ENCODE results near the gene SHC2.

The SHC2 gene

GRCh38 chr19:506404-507285 is 45.8 kb upstream of the SHC2 start (continued):
- TF ChIP-seq KLF7 (tag by site-specific recombination; IDR thresholded peaks at IDR 0.05; ENCODE audit: borderline replicate concordance) (no peak), ZNF449 (tag by site-specific recombination; IDR thresholded peaks at IDR 0.05) (0 out of 2 replicates have a peak, but pooled peaks have one; percentile 18), ZNF175 (tag by site-specific recombination; IDR thresholded peaks at IDR 0.05) (no peak)

GRCh38 chr19:504616-505015 is 43.8 kb upstream of the SHC2 start:
- CTCF ChIA-PET = interaction anchor here (0.6 to 1.7 kb wide), 3 partner anchors 9 to 51 kb away, joined by 3 to 8 read pairs (median 4); partner anchors contain the start of genes CDC34 and MADCAM1
- Histone ChIP-seq H3K4me3 (ENCODE audit: low read depth, low read length) (no peak overlapping the region), H3K36me3 (ENCODE audit: control insufficient read depth in 2 of 2, insufficient read depth in 1 of 2, low read length in 2 of 2) (peaks cover 0 to 3% of the 10 kb centered on the region in 2 experiments; a peak in 1 of 3 replicates), H3K27ac (ENCODE audit: extremely low read depth, low read depth, low read length) (no peak overlapping the region), H3K4me1 (ENCODE audit: control insufficient read depth, insufficient read depth, low read length) (peaks cover 5% of the 10 kb centered on the region; the same call in 1 of the 2 replicates), H3K9me3 (ENCODE audit: control insufficient read depth, insufficient read depth, low read depth, low read length) (no peaks in the 10 kb centered on the region)
- TF ChIP-seq MYNN (tag by site-specific recombination; IDR thresholded peaks at IDR 0.05; ENCODE audit: borderline replicate concordance) (no peak), ZNF354C (tag by site-specific recombination; IDR thresholded peaks at IDR 0.05; ENCODE audit: borderline replicate concordance, low read depth) (no peak), ZNF37A (tag by site-specific recombination; IDR thresholded peaks at IDR 0.05) (no peak), ZNF488 (tag by site-specific recombination; IDR thresholded peaks at IDR 0.05) (no peak), ZNF544 (tag by site-specific recombination; IDR thresholded peaks at IDR 0.05) (no peak), ZNF501 (tag by site-specific recombination; IDR thresholded peaks at IDR 0.05) (no peak), ZNF530 (tag by site-specific recombination; IDR thresholded peaks at IDR 0.05; ENCODE audit: low read depth) (no peak), ZNF423 (tag by site-specific recombination; IDR thresholded peaks at IDR 0.05) (no peak), ZIC2 (tag by site-specific recombination; IDR thresholded peaks at IDR 0.05) (no peak), GFI1B (tag by site-specific recombination; IDR thresholded peaks at IDR 0.05) (no peak), KLF16 (tag by site-specific recombination; IDR thresholded peaks at IDR 0.05) (no peak), HOXC10 (CRISPR knock-in tag; IDR thresholded peaks at IDR 0.05) (no peak), ZNF140 (tag by site-specific recombination; IDR thresholded peaks at IDR 0.05) (no peak)
- POLR2A ChIA-PET = interaction anchor here (1.6 kb wide), 1 partner anchor 16 kb away, joined by 3 read pairs; no protein-coding TSS in a partner anchor

GRCh38 chr19:501646-502045 is 40.8 kb upstream of the SHC2 start:
- Histone ChIP-seq H3K9me3 (ENCODE audit: control insufficient read depth, insufficient read depth, low read depth, low read length) (no peaks in the 10 kb centered on the region), H3K36me3 (ENCODE audit: control insufficient read depth in 2 of 2, insufficient read depth in 1 of 2, low read length in 2 of 2) (no peaks in the 10 kb centered on the region), H3K4me3 (ENCODE audit: low read depth, low read length) (no peak overlapping the region), H3K27ac (ENCODE audit: extremely low read depth, low read depth, low read length) (no peak overlapping the region), H3K4me1 (ENCODE audit: control insufficient read depth, insufficient read depth, low read length) (peaks cover 2% of the 10 kb centered on the region; the same call in 1 of the 2 replicates)
- ChIA-PET POLR2A (no interaction called here), CTCF (no interaction called here)
- TF ChIP-seq KLF7 (tag by site-specific recombination; IDR thresholded peaks at IDR 0.05; ENCODE audit: borderline replicate concordance) (no peak), GLIS1 (tag by site-specific recombination; IDR thresholded peaks at IDR 0.05) (peak; percentile 98), KLF1 (tag by site-specific recombination; IDR thresholded peaks at IDR 0.05) (0 out of 2 replicates have a peak, but pooled peaks have one; percentile 10)

All from HEK293 (cell line).